Measurements from ENCODE around the gene USF1.
"Not testable (repeated sequence)": the region's sequence is repeated elsewhere in the genome, so short reads cannot be mapped to it uniquely, and the experiment has no call there.

The USF1 gene

DNA sequence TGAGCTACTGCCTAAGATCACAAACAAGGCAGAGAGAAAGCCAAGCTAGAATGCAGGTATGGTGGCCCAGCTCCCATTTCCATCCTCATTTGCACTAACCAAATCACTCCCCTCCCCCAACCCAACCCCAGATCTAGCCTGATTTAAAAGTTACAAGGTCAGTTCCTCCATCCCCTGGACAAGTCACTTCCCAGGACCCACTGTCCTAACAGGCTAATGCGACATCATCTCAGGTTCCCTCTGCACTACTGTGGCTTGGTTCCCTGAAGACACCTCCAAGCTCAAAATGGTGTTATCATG is 27.2 kb downstream of the USF1 start:
- no peak for DNase-seq

DNA sequence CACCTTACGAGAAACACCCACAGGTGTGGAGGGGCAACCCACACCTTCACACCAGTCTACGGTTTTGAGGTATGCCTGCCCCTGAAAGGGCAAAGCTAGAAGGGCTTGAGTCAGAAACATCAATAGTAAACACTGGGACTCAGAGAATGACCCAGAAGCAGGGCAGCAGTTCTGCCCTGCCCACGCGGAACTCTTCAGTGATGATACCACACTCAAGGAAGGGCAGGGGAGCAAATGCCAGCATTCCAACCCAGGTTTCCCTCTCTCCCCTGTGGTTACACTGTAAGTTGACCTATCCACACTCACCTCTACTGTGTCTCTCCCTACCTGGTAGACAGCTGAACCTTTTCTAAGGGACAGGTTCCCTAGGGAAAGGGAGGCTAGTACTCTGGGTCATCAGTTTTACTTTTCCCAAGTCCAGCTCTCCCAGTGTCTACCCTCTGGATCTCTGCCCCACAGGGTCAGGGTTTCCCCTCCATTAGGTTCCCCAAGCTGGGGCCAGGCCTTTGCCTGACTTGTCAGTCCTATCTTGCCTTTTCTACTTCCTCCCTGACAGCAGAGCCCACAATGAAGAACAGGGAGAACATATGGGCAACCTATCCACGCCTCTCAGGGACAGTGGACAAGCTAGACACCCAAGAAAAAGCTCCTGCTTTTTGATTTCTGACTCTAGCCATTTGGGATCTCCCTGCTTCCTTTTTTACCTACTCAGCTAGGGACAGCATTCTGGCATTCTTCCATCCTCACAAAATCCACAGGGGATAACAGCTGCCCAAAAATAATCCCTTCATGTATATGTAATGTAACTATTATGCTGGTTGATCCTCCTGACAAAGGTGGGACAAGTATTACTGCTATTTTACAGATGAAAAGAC is 27.8 kb downstream of the USF1 start:
- no peak for DNase-seq

DNA sequence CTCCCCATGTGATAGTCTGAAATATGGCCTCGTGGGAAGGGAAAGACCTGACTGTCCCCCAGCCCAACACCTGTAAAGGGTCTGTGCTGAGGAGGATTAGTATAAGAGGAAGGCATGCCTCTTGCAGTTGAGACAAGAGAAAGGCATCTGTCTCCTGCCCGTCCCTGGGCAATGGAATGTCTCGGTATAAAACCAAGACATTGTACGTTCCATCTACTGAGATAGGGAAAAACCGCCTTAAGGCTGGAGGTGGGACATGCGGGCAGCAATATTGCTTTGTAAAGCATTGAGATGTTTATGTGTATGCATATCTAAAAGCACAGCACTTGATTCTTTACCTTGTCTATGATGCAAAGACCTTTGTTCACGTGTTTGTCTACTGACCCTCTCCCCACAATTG is 28.6 kb downstream of the USF1 start:
- not testable (repeated sequence) for DNase-seq

DNA sequence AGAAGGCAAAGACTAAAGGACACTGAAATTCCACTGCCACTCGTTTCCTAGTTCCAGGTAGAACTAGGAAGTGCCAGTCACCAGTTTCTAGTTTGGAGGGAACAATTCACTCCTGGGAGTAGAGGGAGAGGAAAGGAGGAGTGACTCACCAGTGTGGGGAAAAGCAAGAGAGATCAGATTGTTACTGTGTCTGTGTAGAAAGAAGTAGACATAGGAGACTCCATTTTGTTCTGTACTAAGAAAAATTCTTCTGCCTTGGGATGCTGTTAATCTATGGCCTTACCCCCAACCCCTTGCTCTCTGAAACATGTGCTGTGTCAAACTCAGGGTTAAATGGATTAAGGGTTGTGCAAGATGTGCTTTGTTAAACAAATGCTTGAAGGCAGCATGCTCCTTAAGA is 29.1 kb downstream of the USF1 start:
- DNase-seq: not testable (repeated sequence)

DNA sequence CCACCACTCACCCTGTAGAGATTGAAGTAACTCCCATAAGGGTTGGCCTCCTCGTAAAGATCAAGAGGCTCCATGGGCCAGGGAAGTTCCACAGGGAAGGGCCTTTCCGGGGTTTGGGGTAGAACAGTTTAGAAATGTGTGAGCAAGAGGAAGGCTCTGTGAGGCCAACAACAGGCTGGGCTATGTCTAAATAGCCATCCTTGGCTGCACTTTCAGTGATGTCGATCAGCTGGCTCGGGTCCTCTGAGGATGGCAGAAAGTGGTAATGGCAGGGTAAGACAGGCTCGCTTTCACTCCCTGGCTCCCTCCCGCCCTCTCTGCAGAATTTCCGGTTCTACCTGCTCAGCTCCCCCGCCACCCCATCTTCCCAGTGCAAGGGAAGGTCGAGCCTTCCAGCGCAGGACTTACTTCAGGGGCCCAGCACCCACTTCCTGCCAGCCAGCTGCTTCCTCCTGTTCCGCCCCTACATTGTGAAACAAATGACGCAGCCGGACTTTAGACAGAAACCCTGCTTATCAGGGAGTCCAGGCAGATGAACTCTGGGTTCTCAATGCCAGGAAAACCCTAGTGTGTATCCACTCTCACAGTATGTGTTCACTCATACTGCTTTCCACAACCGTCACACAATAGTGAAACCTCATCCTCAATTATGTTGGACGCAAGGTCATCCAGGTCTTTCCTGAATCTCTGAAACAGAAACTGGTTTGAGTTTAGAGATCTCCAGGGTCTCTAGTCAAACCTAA is 32.1 kb downstream of the USF1 start:
- DNase-seq: peak; percentile 57

DNA sequence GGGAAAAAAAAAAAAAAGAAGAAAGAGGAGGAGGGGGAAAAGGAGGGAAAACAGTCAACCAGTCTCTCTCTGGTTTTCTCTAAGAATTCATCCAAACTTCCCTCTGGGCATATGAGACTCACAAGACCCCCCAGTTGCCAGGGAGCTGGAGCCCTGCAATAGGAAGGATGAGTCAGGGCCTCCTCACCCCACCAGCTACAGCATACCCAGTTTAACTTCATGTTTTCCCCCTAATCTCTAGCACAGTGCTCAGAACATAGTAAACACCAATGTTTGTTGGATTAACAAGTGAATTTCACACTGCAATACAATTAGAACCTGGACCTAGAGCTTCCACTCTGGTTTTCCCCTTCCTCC is 32.7 kb downstream of the USF1 start:
- DNase-seq: no peak

DNA sequence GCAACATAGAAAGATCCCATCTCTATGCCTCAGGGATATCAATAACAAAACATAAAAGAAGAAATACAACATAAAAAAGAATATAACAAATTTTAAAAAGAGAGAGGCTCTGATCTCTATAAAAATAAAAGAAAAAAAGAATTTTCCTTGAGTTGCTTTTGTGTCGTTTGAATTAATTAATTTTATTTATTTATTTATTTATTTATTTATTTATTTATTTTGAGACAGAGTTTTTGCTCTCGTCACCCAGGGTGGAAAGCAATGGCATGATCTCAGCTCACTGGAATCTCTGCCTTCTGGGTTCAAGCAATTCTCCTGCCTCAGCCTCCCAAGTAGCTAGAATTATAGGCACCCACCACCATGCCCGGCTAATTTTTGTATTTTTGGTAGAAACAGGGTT is 33.4 kb downstream of the USF1 start:
- no peak for DNase-seq

DNA sequence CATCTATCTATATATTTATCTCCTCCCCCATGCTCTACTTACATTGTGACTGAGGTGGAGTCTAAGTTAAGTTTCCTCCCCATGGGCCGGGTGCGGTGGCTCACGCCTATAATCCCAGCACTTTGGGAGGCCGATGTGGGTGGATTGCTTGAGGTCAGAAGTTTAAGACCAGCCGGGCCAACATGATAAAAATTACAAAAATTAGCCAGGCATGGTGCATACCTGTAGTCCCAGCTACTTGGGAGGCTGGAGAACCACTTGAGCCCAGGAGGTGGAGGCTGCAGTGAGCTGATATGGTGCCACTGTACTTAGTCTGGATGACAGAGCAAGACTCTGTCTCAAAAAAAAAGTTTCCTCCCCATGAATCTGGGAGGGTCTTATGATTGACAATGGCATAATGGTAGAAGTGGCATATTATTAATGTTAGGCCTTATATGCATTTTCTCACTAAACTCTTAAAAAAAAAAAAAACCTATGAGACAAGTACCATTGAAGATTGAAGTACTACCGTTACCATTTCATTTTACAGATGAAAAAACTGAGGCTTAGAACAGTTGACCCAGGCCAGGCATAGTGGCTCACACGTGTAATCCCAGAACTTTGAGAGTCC is 36.1 kb downstream of the USF1 start:
- DNase-seq: no peak

DNA sequence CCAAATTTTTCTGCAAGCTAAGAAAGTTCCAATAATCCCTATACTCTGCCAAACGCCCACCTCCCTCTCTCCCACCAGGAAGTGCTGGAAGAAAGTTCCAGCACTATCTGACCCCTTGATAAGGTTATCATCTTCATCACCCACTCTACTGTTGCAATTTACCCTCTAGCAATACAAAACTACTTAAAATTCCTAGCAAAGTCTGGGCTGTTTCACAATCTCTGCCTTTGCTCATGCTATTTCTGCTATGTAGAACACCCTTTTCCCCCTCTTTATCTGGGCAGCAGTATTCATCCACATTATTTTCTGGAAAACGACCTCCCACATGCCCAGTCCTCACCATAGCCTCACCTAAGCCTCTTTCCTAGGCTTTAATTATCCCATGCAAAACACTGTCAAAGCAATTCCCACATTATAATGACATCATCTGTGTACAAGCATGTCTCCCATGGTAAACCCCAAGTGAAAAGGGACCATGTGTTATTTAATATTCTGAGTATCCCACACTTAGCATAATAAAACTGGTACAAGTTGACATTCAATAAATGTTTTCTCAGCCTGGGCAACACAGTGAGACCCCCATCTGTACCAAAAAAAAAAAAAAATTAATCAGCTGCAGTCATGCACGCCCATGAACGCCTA is 36.8 kb downstream of the USF1 start:
- no peak for DNase-seq

DNA sequence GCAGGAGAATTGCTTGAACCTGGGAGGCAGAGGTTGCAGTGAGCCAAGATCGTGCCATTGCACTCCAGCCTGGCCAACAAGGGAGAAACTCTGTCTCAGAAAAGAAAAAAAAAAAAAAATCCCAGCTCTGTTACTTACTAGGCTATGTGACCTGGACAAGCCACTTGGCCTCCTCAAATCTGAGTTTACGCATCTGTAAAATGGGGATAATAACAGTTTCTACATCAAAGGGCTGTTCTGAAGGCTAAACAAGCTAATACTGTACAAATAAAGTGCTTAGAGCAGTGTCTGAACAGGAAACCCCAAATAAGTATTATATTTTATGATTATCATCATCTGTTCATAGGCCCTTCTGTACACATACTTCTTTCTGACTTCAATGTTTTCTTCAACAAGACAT is 38.4 kb downstream of the USF1 start:
- DNase-seq: no peak

DNA sequence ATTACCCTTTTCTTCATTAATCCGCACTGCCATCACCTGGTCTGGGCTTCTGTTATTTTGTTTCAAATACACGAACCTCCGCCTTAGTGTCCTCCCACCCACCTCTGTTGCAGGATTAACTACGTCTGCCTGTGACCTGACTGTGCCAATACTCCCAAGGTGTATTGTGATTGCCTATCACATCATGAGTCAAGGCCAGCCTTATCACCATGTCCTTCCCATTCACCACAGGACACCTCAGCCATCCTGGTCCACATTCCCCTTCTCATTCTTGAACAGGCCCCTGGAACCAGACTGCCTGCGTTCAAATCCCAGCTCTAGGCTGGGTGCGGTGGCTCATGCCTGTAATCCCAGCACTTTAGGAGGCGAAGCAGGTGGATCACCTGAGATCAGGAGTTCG is 39.2 kb downstream of the USF1 start:
- no peak for DNase-seq

DNA sequence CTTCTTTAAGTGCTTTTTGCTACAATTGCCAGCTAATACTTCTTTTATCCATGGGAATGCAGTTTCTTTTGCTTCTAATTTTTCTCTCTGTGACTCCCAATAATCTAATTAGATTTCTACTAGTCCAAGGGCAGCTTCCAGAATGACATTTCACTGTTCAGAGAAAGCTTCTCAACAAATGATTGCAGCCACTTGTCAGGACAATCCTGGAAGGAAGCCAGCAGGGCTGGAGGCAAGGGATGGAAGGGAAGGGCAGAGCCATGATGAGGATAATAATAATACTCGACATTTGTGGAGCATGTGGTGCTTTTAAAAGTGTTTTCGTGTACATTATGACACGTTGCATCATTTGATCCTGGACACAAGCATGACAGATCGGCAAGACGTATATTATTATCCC is 44.3 kb downstream of the USF1 start:
- no peak for DNase-seq

DNA sequence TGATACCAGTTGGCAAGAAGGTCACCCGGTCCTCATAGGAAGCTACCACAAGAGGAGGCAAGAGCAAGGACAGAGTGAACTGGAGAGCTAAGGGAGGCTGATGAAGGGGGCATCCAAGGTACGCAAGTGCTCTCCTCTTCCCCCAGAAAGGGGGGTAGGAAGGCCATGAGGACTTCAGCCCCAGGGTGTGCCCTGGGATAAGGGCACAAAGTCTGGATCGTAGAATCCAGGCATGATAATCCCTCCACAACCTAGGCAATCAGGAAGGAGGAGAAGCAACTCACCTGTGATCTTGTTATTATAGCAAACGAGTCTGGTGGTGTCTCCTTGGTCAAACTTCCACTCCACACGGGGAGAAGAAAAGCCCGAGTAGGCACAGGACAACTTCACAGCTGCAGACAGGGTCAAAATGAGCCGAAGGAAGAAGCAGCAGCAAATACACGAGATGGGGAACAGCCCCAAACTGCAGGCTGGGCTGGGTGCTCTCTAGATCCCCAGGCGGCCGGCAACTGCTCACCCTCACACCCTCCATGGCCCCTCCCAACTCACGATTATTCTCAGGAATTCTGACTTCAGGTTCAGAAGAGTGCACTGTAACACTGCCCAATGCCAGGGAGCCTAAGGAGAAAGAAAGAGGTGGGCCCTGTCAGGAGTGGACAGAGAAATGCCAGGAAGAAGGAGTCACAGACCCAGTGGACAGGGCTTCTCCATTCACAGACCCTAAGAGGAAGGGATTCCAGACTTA is 44.9 kb downstream of the USF1 start:
- DNase-seq: no peak

DNA sequence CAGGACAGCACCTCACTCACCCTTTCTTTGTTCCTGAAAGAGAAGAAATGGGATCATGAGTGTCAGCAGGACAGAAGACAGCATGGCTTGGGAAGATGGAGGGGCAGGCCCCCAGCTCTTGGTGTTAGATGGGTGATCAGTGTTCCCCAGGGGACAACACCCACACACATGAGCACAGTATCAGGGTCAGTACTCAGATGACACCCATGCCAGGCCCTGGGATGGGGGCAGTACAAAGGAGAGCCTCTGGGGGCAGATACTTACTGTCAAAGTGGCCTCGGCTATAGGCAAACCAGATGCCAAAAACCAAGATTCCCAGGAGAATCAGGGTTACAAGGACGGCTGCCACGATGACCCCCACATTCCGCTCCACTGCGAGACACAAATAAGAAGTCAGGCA is 46.4 kb downstream of the USF1 start:
- DNase-seq: no peak

DNA sequence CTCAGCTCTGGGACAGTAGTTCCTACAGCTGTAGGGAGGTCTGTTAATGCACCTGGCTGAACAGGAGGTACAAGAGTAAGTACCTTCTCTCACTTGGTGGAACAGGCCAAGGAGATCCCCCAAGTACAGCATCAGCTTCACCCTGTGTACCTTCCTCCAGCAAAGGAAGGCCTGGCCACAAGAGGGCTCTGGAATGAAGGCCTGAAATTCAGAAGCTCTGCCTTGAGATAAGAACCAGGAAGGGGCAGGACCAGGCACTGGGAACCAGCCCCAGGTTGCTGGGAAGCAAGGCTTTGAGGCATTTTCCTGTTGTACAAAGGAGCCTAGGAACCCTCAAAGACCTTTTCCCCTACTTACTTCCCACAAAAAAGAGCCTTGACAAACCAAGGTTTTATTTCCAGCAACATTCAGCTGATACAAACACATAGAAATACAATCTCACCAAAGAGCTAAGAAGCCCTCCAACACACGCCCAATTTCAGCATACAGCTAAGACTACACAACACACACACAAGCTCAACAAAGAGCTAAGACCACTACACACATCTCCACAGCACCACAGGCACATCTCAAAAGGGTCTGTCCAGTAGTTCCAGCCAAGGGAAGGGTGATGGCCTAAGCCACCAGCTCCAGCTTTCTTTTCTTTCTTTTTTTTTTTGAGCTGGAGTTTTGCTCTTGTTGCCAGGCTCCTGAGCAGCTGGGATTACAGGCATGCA is 48.3 kb downstream of the USF1 start:
- peak; percentile 50 for DNase-seq

DNA sequence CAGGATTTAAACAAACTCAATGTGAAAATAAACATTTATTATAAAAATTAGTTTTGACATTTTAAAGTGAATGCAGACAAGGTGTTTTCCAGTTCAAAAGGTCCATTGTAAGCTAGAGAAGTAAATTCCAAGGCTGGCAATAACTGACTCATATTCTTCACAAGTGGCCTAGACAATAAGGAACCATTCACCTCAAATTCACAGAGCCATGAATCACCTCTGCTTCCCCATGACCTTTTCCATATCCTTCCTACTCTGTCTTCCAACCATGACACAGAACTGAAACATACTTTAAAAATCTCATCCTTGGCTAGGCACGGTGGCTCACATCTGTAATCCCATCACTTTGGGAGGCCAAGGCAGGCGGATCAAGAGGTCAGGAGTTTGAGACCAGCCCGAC is 49.6 kb downstream of the USF1 start:
- no peak for DNase-seq

DNA sequence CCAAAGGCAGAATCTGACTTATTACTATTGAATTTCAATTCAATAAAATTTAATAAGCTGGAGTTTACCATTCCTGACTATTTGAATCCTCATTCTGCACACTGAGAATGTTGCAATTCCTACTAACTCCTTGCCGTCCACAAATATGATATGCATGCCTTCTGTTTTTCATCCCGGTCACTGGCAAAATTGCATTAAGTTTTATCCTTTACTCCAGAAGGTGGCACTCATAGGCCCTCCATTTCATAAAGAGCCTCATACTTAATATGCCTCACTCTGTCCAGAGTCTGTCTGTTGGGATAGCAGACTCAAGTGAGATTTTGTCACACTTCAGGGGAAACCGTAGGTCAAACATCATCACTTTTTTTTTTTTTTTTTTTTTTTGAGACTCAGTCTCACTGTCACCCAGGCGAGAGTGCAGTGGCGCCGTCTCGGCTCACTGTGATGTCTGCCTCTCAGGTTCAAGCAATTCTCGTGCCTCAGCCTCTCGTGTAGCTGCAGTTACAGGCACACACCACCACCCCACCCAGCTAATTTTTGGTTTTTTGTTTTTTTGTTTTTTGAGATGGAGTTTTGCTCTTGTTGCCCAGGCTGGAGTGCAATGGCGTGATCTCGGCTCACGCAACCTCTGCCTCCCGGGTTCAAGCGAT is 52.1 kb downstream of the USF1 start:
- no peak for DNase-seq

DNA sequence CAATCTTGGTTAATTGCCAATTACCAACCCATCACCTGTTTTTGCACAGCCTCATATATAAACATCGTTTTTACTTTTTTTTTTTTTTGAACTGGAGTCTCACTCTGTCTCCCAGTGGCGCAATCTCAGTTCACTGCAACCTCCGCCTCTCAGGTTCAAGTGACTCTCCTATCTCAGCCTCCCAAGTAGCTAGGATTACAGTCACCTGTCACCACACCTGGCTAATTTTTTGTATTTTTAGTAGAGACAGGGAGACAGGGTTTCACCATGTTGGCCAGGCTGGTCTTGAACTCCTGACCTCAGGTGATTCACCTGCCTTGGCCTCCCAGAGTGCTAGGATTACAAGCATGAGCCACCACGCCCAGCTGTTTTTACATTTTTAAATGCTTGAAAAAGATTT is 53.7 kb downstream of the USF1 start:
- not testable (repeated sequence) for DNase-seq

Data from activated naive CD4-positive, alpha-beta T cell treated with Interleukin-2 at 50 U/mL for 16 hours (primary cell).